ENCODE results near the gene ALOX12. TPM values are rescaled to one million over a fixed set of nuclear protein-coding genes. Genes with fewer than 3 reads are reported as not detected.

The ALOX12 gene
- total and polyA plus RNA-seq, 10 donors = 0.15 to 2.5 (median 1.2) TPM

GRCh38 chr17:7039832-7040231 lies 44.0 kb downstream of the ALOX12 start:
- no peak overlapping the region for H3K27ac ChIP-seq
- no peak for TF ChIP-seq POLR2AphosphoS5 (IDR thresholded peaks at IDR 0.05)
- no peak for TF ChIP-seq POLR2A (IDR thresholded peaks at IDR 0.05)
- TF ChIP-seq, protein P1, sequence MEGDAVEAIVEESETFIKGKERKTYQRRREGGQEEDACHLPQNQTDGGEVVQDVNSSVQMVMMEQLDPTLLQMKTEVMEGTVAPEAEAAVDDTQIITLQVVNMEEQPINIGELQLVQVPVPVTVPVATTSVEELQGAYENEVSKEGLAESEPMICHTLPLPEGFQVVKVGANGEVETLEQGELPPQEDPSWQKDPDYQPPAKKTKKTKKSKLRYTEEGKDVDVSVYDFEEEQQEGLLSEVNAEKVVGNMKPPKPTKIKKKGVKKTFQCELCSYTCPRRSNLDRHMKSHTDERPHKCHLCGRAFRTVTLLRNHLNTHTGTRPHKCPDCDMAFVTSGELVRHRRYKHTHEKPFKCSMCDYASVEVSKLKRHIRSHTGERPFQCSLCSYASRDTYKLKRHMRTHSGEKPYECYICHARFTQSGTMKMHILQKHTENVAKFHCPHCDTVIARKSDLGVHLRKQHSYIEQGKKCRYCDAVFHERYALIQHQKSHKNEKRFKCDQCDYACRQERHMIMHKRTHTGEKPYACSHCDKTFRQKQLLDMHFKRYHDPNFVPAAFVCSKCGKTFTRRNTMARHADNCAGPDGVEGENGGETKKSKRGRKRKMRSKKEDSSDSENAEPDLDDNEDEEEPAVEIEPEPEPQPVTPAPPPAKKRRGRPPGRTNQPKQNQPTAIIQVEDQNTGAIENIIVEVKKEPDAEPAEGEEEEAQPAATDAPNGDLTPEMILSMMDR (IDR thresholded peaks at IDR 0.05 in 8 of 11, conservative IDR thresholded peaks at IDR 0.05 in 3 of 11) = no peak
- H3K4me1 ChIP-seq = peaks cover 28 to 74% (median 52%) of the 10 kb centered on the region in 6 donors
- 89 to 93% (median 91%) methylated on average over 5 of the region's 5 CpGs for WGBS, 5 donors
- H3K27me3 ChIP-seq (replicated peaks in 1 of 7) = peaks cover 0 to 34% (median 24%) of the 10 kb centered on the region in 7 donors
- intact Hi-C loops (cut with DNase I; ENCODE audit: low total_unique reads) = loop anchor here (10.0 kb wide), 1 partner anchor 265 kb away; the partner anchor contains the start of gene EIF5A
- H3K9me3 ChIP-seq = no peaks in the 10 kb centered on the region
- peaks cover 0 to 4% (median 0%) of the 10 kb centered on the region in 6 donors for H3K36me3 ChIP-seq
- DNase-seq = no peak
- H3K4me3 ChIP-seq = no peak overlapping the region

GRCh38 chr17:7041607-7042500 lies 46.0 kb downstream of the ALOX12 start:
- H3K4me1 ChIP-seq = peaks cover 25 to 72% (median 52%) of the 10 kb centered on the region in 6 donors
- H3K4me3 ChIP-seq = peak overlapping the region in 7 of 8 donors; percentile 34 to 66 (median 43)
- H3K27ac ChIP-seq = peak overlapping the region; percentile 15 to 66 (median 36)
- peaks cover 0 to 50% (median 24%) of the 10 kb centered on the region in 7 donors for H3K27me3 ChIP-seq (replicated peaks in 1 of 7)
- WGBS, 5 donors = 27 to 39% (median 33%) methylated on average over 20 to 43 of the region's 43 CpGs
- H3K36me3 ChIP-seq = peaks cover 0 to 4% (median 0%) of the 10 kb centered on the region in 6 donors
- H3K9me3 ChIP-seq = no peaks in the 10 kb centered on the region
- intact Hi-C loops (cut with DNase I; ENCODE audit: low total_unique reads) = loop anchor here (10.0 kb wide), 1 partner anchor 263 kb away; the partner anchor contains the start of gene EIF5A
- TF ChIP-seq POLR2A (IDR thresholded peaks at IDR 0.05) (no peak), POLR2AphosphoS5 (IDR thresholded peaks at IDR 0.05) (peak in 2 of 3 donors; percentile 4 to 14)
- DNase-seq = no peak

GRCh38 chr17:7042501-7043181 lies 46.8 kb downstream of the ALOX12 start:
- 4 to 6% (median 5%) methylated on average over 48 to 53 of the region's 53 CpGs for WGBS, 5 donors
- Histone ChIP-seq H3K9me3 (no peaks in the 10 kb centered on the region), H3K4me1 (peaks cover 23 to 72% (median 49%) of the 10 kb centered on the region in 6 donors), H3K27ac (peak overlapping the region in 7 of 8 donors; percentile 15 to 66 (median 58)), H3K27me3 (replicated peaks in 1 of 7) (peaks cover 0 to 50% (median 24%) of the 10 kb centered on the region in 7 donors), H3K36me3 (peaks cover 0 to 4% (median 0%) of the 10 kb centered on the region in 6 donors), H3K4me3 (peak overlapping the region in 7 of 8 donors; percentile 34 to 66 (median 43))
- intact Hi-C loops (cut with DNase I; ENCODE audit: low total_unique reads) = loop anchor here (10.0 kb wide), 1 partner anchor 262 kb away; the partner anchor contains the start of gene EIF5A
- TF ChIP-seq POLR2AphosphoS5 (IDR thresholded peaks at IDR 0.05) (peak in 2 of 3 donors; percentile 34 to 52), POLR2A (IDR thresholded peaks at IDR 0.05) (no peak)
- peak; percentile 84 for DNase-seq

GRCh38 chr17:7043182-7043496 lies 47.3 kb downstream of the ALOX12 start:
- H3K4me3 ChIP-seq = peak overlapping the region; percentile 34 to 66 (median 42)
- peaks cover 0 to 4% (median 0%) of the 10 kb centered on the region in 6 donors for H3K36me3 ChIP-seq
- intact Hi-C loops (cut with DNase I; ENCODE audit: low total_unique reads) = loop anchor here (10.0 kb wide), 1 partner anchor 262 kb away; the partner anchor contains the start of gene EIF5A
- H3K4me1 ChIP-seq = peaks cover 20 to 71% (median 47%) of the 10 kb centered on the region in 6 donors
- H3K27me3 ChIP-seq (replicated peaks in 1 of 7) = peaks cover 0 to 50% (median 24%) of the 10 kb centered on the region in 7 donors
- peak overlapping the region in 6 of 8 donors; percentile 52 to 66 (median 58) for H3K27ac ChIP-seq
- H3K9me3 ChIP-seq = no peaks in the 10 kb centered on the region
- DNase-seq = no peak
- 4 to 21% (median 8%) methylated on average over 6 to 21 of the region's 21 CpGs for WGBS, 5 donors
- TF ChIP-seq POLR2AphosphoS5 (IDR thresholded peaks at IDR 0.05) (no peak), POLR2A (IDR thresholded peaks at IDR 0.05) (no peak)
- TF ChIP-seq, protein P1 (IDR thresholded peaks at IDR 0.05 in 8 of 11, conservative IDR thresholded peaks at IDR 0.05 in 3 of 11) = no peak

Measured in spleen (tissue), 11 donors.